ENCODE results near the gene PACRG.

Gene PACRG

DNA sequence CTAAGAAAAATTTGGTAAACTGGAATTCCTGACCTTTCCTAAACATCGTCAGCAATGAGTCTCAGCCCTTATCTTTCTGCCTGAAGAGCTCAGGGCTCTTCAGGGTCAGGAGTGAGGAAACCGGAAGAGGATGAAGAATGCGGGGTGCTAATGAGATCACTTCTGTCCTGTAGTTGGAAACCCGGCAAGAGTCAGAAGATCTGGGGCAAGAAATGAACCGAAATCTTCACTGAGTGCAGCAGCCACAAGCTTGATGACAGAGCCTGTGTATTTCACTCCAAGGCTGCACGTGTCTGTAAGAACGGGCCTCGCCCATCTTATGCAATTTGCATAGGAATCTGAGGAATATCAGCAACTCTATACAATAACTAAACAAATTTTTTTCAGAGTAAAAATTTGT, 626.3 kb downstream of the PACRG start:
- DNase-seq (ENCODE audit: low read depth), result no peak

DNA sequence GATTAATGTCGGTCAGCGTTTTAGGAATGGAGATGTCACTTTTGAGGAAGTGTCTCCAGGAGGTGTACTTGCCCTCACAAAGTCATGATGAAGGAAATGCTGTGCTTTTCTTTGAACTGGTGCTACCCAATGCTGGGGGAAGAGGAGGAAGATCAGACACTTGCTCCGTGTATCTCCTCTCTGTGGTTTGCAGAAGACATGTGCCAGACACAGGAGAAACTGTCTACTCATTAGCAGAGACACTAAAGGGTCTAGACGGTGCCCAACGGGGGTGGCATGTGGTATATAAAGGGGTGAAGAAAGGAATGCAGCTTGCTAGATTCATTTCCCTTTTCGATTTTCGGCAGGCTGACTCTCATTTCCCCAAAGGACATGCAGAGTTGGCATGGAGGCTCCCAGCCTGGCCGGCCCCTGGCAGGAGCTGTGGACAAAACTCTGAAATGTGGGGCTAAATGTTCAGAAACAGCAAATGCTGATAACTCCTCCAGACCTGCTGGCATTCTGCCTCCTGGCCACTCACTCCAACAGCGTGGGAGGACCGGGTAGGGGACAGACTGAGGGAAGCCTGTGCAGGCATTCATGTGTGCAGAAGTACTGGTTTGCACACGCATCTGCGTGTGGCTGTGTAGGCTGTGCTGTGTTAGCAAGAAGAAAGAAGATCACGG, 627.1 kb downstream of the PACRG start:
- DNase-seq (ENCODE audit: low read depth), result no peak

DNA sequence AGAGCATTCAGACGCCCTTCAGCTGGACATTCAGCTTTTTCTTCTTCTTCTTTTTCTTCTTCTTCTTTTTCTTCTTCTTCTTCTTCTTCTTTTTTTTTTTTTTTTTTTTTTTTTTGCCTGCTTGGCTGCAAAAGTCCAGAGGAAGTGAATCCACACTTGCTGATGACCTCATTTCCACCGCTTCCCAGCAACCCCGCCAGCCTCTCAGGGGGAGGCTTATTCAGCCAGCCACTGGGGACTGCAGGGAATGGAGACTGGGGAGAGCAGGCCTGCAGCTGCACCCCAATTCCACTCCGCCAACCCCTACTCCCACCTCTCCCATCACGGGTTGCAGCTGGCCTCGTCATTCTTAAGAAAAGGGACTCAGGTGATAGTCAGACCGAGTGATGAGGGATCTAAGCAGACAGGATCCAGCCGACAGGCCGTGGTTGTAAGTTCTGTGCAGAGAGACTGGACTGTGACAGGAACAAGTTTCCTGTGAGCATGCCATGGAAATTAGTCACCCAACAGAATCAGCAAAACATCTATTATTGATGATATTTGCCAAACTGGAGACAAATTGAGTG, 627.7 kb downstream of the PACRG start:
- no peak for DNase-seq (ENCODE audit: low read depth)

DNA sequence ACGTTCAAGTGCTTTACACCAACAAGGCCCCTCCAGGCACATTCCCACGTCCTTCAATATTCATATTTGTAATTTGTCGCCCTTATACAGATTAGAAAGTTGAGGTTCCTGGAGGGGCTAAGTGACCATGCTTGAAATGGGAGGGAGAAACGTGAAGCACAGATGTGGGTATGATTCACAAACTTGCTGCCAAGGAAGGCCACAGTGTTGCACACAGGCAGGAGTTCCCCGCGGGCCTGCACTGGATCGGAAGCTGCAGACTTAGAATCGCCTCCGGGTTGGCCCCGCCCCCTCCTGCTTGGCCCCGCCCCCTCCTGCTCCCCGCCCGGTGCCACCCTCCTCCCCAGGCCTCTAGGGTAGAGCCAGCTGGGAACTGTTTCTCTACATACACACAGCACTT, 628.5 kb downstream of the PACRG start:
- DNase-seq (ENCODE audit: low read depth), result no peak

DNA sequence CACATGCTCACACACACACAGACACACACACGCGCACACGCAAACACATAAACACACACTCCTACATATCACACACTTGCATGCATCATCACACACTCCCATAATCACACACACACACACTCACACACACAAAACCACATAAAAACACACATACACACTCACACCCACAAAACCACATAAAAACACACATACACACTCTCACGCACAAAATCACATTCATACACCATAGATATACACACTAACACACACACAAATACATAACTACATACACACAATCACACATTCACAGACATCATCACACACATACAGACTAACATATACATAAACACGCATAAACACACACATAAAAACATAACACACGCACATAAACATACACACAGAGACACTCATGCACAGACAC, 629.0 kb downstream of the PACRG start:
- DNase-seq (ENCODE audit: low read depth), result no peak

DNA sequence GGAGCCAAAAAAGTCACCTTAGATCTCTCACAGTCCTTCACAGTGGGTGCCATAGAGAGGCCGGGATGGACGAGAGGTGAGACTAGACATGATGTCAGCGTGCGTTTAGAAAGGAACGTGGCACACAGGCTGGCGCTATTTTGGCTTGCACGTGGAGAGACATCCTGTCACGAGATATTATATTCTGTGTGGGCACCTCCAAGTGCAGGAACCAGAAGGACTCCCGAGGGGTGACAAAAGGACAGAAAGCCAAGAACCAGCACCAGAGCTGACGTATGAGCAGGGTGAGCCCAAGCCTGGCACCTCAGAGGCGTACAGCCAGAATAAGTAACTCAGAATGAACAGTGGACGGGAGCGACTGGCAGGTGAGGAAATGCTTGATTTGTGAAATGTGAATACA, 636.9 kb downstream of the PACRG start:
- no peak for DNase-seq (ENCODE audit: low read depth)

Data from activated T-helper 1 cell treated with Interleukin-2 at 50 U/mL for 16 hours (primary cell).